ENCODE data around the gene SORBS2.

SORBS2 gene

GRCh38 chr4:185723631-185724260, 88.2 kb downstream of the SORBS2 start:
- H3K27ac ChIP-seq = no peak overlapping the region
- ChIA-PET CTCF (no interaction called here), POLR2A (ENCODE audit: low non-redundant PET) (no interaction called here)
- TF ChIP-seq CTCF (conservative IDR thresholded peaks at IDR 0.05; ENCODE audit: low read depth) = no peak
- DNase-seq (ENCODE audit: low spot score) = no peak

GRCh38 chr4:185722029-185722316, 90.0 kb downstream of the SORBS2 start:
- DNase-seq (ENCODE audit: low spot score) = no peak
- CTCF ChIA-PET = interaction anchor here (0.7 to 1.4 kb wide), 2 partner anchors 87 to 300 kb away, joined by 3 to 6 read pairs; no protein-coding TSS in a partner anchor
- no peak for TF ChIP-seq CTCF (conservative IDR thresholded peaks at IDR 0.05; ENCODE audit: low read depth)
- H3K27ac ChIP-seq = no peak overlapping the region
- POLR2A ChIA-PET (ENCODE audit: low non-redundant PET) = no interaction called here

GRCh38 chr4:185721190-185722028, 90.6 kb downstream of the SORBS2 start:
- POLR2A ChIA-PET (ENCODE audit: low non-redundant PET) = no interaction called here
- CTCF ChIA-PET = interaction anchor here (0.7 to 1.4 kb wide), 2 partner anchors 87 to 300 kb away, joined by 3 to 6 read pairs; no protein-coding TSS in a partner anchor
- no peak for TF ChIP-seq CTCF (conservative IDR thresholded peaks at IDR 0.05; ENCODE audit: low read depth)
- no peak overlapping the region for H3K27ac ChIP-seq
- no peak for DNase-seq (ENCODE audit: low spot score)

- CTCF ChIA-PET = no interaction called here
- DNase-seq (ENCODE audit: low spot score) = no peak
- TF ChIP-seq CTCF (conservative IDR thresholded peaks at IDR 0.05; ENCODE audit: low read depth) = no peak
- H3K27ac ChIP-seq = no peak overlapping the region
- POLR2A ChIA-PET (ENCODE audit: low non-redundant PET) = no interaction called here
Observed at GRCh38 chr4:185719500-185719858, 92.5 kb downstream of the SORBS2 start.

- TF ChIP-seq CTCF (conservative IDR thresholded peaks at IDR 0.05; ENCODE audit: low read depth) = no peak
- POLR2A ChIA-PET (ENCODE audit: low non-redundant PET) = no interaction called here
- no peak overlapping the region for H3K27ac ChIP-seq
- DNase-seq (ENCODE audit: low spot score) = no peak
- CTCF ChIA-PET = no interaction called here
Observed at GRCh38 chr4:185718578-185719499, 93.2 kb downstream of the SORBS2 start.

- CTCF ChIA-PET = no interaction called here
Observed at GRCh38 chr4:185717377-185717741, 94.6 kb downstream of the SORBS2 start.

More at GRCh38 chr4:185717377-185717741, 94.6 kb downstream of the SORBS2 start:
- no peak for DNase-seq (ENCODE audit: low spot score)
- POLR2A ChIA-PET (ENCODE audit: low non-redundant PET) = no interaction called here
- no peak overlapping the region for H3K27ac ChIP-seq
- no peak for TF ChIP-seq CTCF (conservative IDR thresholded peaks at IDR 0.05; ENCODE audit: low read depth)
